Ascending aorta (tissue), 2 donors: Measurements from ENCODE around the gene ELMO1. TPM values are rescaled to one million over a fixed set of nuclear protein-coding genes. Genes with fewer than 3 reads are reported as not detected.

Experiments used
- DNase-seq, 2 donors: peaks; one replicate each; pipeline ENCODE4 v3.0.0-alpha.2; 2019; ENCODE audit warnings: low spot score in 2 of 2
- H3K27ac ChIP-seq, 2 donors: fragments of 200-600 bp; sonication (generic); one replicate each; pipeline ENCODE4 v1.5.1; 2016 to 2017; ENCODE audit warnings: mild to moderate bottlenecking in 1 of 2
- H3K27me3 ChIP-seq: fragments of 200-600 bp; sonication (generic); one replicate; pipeline ENCODE4 v1.5.1; 2017
- H3K36me3 ChIP-seq, 2 donors: fragments of 200-600 bp; sonication (generic); one replicate each; pipeline ENCODE4 v1.5.1; 2016
- H3K4me1 ChIP-seq, 2 donors: fragments of 200-600 bp; sonication (generic); one replicate each; pipeline ENCODE4 v1.5.1; 2016 to 2017; ENCODE audit warnings: mild to moderate bottlenecking in 1 of 2
- H3K4me3 ChIP-seq, 2 donors: fragments of 200-600 bp; sonication (generic); one replicate each; pipeline ENCODE4 v1.5.1; 2016 to 2017; ENCODE audit warnings: mild to moderate bottlenecking in 1 of 2
- H3K9me3 ChIP-seq, 2 donors: fragments of 200-600 bp; sonication (generic); one replicate each; pipeline ENCODE4 v1.5.1; 2016
- CTCF ChIP-seq, 3 experiments: fragments of 200-600 bp in 2 of 3; fragments of 450-650 bp in 1 of 3; sonication (generic) in 2 of 3; IDR thresholded peaks; one replicate each; pipeline ENCODE4 v1.5.1; 2016 to 2019; ENCODE audit warnings: antibody characterized with exemption in 3 of 3, mild to moderate bottlenecking in 1 of 3, moderate library complexity in 1 of 3
- intact Hi-C: fragments of 100-400 bp; cut with DNase I; formaldehyde crosslinking; loops from one replicate; pipeline ENCODE4 v1.15.1; 2023
- total RNA-seq: library from RNA; depleted of rRNA; stranded (reverse); fragments of >200 nt; gene quantifications from one replicate; pipeline ENCODE4 v1.1.0, GENCODE V29; 2016

The ELMO1 gene
- total RNA-seq, 1 donor from 2014 or later = 40.8 TPM

DNA sequence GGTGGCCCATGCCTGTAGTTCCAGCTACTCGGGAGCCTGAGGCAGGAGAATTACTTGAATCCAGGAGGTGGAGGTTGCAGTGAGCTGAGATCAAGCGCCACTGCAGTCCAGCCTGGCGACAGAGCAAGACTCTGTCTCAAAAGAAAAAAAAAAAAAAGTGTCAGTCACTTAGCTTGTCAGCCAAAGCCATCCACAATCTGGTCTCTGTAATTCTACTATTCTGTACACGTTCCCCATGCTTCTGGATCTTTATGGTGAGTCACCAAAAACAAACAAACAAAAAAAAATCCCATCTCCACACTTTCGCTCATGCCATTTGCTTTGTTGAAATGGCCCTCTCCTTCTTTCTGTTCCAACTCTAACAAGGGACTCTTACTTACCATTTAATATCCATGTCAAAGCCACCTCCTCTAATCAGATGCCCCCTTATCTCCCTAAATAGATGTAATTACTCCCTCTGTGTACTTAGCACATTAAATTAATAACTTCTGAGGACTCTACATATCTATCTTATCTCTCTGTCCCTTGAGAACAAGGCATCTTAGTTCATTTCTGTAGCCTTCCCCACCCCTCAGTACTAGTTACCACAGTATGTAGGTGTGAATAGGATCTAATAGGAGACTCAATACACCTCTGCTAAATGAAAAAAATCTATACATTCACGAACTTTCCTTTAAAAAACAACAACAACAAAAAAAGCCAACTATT is 128.4 kb downstream of the ELMO1 start:
- Histone ChIP-seq H3K36me3 (no peaks in the 10 kb centered on the region), H3K27me3 (no peaks in the 10 kb centered on the region), H3K4me3 (no peak overlapping the region), H3K27ac (no peak overlapping the region), H3K4me1 (no peaks in the 10 kb centered on the region), H3K9me3 (no peaks in the 10 kb centered on the region)
- intact Hi-C loops = no loop called here
- DNase-seq = no peak
- TF ChIP-seq CTCF (IDR thresholded peaks at IDR 0.05) = no peak

DNA sequence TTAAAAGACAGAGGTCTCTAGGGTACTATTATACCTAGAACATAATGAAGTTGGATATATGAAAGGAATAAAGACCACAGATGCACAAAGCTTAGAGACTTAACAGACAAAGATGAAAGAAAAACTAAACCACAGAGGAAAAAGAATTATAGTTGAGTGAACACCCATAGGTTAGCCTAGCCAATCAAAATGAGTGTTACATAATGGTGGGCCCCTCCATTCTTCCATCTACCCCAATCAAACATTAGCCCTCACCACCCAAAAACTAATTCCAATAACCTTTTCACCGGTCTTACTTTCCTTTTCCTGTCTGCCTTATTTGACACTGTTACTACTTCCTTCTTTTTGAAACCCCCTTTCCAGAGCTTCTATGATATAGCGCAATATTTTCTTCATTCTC is 130.1 kb downstream of the ELMO1 start:
- intact Hi-C loops = no loop called here
- no peaks in the 10 kb centered on the region for H3K9me3 ChIP-seq
- H3K36me3 ChIP-seq = no peaks in the 10 kb centered on the region
- no peaks in the 10 kb centered on the region for H3K27me3 ChIP-seq
- no peaks in the 10 kb centered on the region for H3K4me1 ChIP-seq
- no peak for DNase-seq
- TF ChIP-seq CTCF (IDR thresholded peaks at IDR 0.05) = no peak
- no peak overlapping the region for H3K4me3 ChIP-seq
- no peak overlapping the region for H3K27ac ChIP-seq

DNA sequence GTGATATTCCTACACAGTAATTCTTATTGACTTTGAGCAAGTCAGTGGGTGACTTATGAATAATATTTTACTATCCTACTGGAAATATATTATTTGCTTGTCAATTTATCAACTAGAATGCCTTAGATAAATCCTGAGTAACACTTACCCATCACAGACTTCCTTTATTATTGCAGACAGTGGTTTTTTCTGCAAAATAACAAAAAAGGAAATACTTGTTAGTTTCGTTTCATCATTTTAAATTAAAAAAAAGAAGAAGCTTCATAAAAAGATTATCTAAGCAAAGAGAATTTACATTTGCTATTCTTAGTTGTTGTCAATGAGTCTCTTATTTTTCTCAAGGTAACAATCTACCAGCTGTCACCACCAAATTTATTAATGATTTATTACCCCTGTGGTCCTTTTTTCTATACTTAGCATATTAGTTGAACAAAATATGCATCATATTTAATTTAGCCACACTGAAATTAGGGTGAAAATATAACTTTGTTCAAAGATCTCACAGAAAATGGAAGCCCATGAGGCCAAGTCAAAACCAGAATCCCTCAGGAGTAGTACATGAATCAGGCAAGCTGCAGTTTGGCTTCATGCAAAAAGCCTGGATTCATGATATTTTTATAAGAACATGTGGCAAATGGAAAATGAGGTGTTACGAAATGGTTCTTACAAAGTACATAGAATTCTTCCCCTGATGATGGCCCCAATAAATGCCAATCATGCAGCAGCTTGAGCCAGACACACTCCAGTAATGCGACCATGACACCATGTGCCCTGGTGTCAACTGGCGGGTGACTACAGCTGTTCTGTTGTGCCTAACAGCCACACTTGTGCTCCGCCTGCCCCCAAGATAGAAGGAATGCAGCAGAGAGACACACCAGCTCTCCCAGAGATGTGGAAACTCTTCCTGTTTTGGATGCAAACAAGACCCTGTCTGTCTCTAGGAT is 132.6 kb downstream of the ELMO1 start:
- H3K27ac ChIP-seq = no peak overlapping the region
- no peak overlapping the region for H3K4me3 ChIP-seq
- H3K9me3 ChIP-seq = no peaks in the 10 kb centered on the region
- DNase-seq = no peak
- H3K27me3 ChIP-seq = no peaks in the 10 kb centered on the region
- peaks cover 0 to under 1% of the 10 kb centered on the region in 2 donors for H3K4me1 ChIP-seq
- intact Hi-C loops = no loop called here
- no peak for TF ChIP-seq CTCF (IDR thresholded peaks at IDR 0.05)
- no peaks in the 10 kb centered on the region for H3K36me3 ChIP-seq

- no peak for TF ChIP-seq CTCF (IDR thresholded peaks at IDR 0.05)
- DNase-seq = no peak
- Histone ChIP-seq H3K27me3 (no peaks in the 10 kb centered on the region), H3K4me3 (no peak overlapping the region), H3K27ac (no peak overlapping the region), H3K36me3 (no peaks in the 10 kb centered on the region), H3K9me3 (no peaks in the 10 kb centered on the region), H3K4me1 (peaks cover 0 to 2% of the 10 kb centered on the region in 2 donors)
- intact Hi-C loops = no loop called here
Observed at GRCh38 chr7:37312608-37313007, 136.1 kb downstream of the ELMO1 start.

GRCh38 chr7:37311355-37311754 is 137.3 kb downstream of the ELMO1 start:
- no peak for TF ChIP-seq CTCF (IDR thresholded peaks at IDR 0.05)
- H3K27ac ChIP-seq = no peak overlapping the region
- H3K36me3 ChIP-seq = no peaks in the 10 kb centered on the region
- H3K27me3 ChIP-seq = no peaks in the 10 kb centered on the region
- intact Hi-C loops = no loop called here
- no peak overlapping the region for H3K4me3 ChIP-seq
- peaks cover 0 to 2% of the 10 kb centered on the region in 2 donors for H3K4me1 ChIP-seq
- no peaks in the 10 kb centered on the region for H3K9me3 ChIP-seq
- peak in 1 of 2 donors; percentile 68 for DNase-seq
